ENCODE data around the gene CMTM5. TPM values are rescaled to one million over a fixed set of nuclear protein-coding genes. Genes with fewer than 3 reads are reported as not detected.

The CMTM5 gene
- total RNA-seq, 2 experiments from 2014 or later = not detected

DNA sequence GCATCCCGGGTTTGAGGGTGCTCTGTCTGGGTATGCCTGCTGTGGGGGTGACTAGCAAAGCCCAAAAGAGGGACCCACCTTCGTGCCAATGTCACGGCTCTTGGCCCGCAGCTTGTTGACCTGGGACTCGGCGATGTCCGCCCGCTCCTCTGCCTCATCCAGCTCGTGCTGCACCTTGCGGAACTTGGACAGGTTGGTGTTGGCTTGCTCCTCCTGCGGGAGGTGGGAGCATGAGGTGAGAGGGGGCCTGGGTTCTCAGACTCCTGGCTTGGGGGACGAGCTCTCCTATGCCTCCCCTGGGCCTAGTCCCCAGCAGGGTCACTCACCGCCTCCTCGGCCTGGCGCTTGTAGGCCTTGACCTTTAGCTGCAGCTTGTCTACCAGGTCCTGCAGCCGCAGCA lies 36.8 kb downstream of the CMTM5 start:
- CTCF ChIA-PET (ENCODE audit: unreplicated experiment) = no interaction called here

DNA sequence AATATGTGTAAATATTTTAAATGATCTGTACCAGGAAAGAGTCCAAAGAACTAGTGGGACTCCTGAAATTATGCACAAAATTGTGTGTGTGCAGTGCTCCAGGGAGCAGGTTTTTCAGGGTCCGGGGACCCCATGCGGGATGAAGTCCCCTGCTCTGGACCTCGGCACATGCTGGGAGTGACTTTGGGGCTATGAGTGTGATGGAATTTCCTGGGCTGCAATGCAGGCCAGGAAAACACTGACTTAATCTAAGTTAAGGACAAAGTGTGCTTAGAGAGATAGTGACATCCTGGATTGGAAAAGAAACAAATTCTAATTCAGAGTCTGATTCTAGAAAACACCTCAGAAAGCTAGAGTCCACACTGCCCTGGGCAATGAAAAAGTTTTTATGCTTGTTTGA lies 37.4 kb downstream of the CMTM5 start:
- intact Hi-C loops (cut with micrococcal nuclease; ENCODE audit: unreplicated experiment) = no loop called here
- BruUV-seq (replicated peaks) = no TSS peak
- H3K4me3 ChIP-seq (ENCODE audit: low read depth, low read length, poor library complexity, severe bottlenecking) = no peak overlapping the region

More for the DNA sequence above, 36.8 kb downstream of the CMTM5 start:
- H3K36me3 ChIP-seq (ENCODE audit: insufficient read depth, low read length) = no peaks in the 10 kb centered on the region
- H3K9me2 ChIP-seq (ENCODE audit: insufficient read depth, low read length) = no peaks in the 10 kb centered on the region
- no peaks in the 10 kb centered on the region for H3K79me2 ChIP-seq (ENCODE audit: insufficient read depth, low read depth, low read length)
- no peak overlapping the region for H3K4me2 ChIP-seq (ENCODE audit: low read length)
- TF ChIP-seq, protein P1, sequence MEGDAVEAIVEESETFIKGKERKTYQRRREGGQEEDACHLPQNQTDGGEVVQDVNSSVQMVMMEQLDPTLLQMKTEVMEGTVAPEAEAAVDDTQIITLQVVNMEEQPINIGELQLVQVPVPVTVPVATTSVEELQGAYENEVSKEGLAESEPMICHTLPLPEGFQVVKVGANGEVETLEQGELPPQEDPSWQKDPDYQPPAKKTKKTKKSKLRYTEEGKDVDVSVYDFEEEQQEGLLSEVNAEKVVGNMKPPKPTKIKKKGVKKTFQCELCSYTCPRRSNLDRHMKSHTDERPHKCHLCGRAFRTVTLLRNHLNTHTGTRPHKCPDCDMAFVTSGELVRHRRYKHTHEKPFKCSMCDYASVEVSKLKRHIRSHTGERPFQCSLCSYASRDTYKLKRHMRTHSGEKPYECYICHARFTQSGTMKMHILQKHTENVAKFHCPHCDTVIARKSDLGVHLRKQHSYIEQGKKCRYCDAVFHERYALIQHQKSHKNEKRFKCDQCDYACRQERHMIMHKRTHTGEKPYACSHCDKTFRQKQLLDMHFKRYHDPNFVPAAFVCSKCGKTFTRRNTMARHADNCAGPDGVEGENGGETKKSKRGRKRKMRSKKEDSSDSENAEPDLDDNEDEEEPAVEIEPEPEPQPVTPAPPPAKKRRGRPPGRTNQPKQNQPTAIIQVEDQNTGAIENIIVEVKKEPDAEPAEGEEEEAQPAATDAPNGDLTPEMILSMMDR (conservative IDR thresholded peaks at IDR 0.05; ENCODE audit: low read length) = no peak
- no peak for TF ChIP-seq EZH2phosphoT487 (IDR thresholded peaks at IDR 0.05; ENCODE audit: borderline replicate concordance, low read depth, low read length)
- intact Hi-C loops (cut with micrococcal nuclease; ENCODE audit: unreplicated experiment) = no loop called here
- no TSS peak for BruUV-seq (replicated peaks)
- H2AFZ ChIP-seq (ENCODE audit: low read length) = no peak overlapping the region
- no peaks in the 10 kb centered on the region for H3K4me1 ChIP-seq (ENCODE audit: insufficient read depth, low read length, poor library complexity, severe bottlenecking)
- no peaks in the 10 kb centered on the region for H3K9me3 ChIP-seq (ENCODE audit: low read length)
- POLR2A ChIA-PET = interaction anchor here (0.6 kb wide), 1 partner anchor 27 kb away, joined by 3 read pairs; no protein-coding TSS in a partner anchor
- H3K4me3 ChIP-seq (ENCODE audit: low read depth, low read length, poor library complexity, severe bottlenecking) = no peak overlapping the region
- no peak for DNase-seq (ENCODE audit: low spot score)
- H3K27ac ChIP-seq (ENCODE audit: low read depth, low read length, poor library complexity, severe bottlenecking) = no peak overlapping the region
- no peaks in the 10 kb centered on the region for H4K20me1 ChIP-seq (ENCODE audit: insufficient read depth, low read length)

More for the DNA sequence above, 37.4 kb downstream of the CMTM5 start:
- Histone ChIP-seq H3K79me2 (ENCODE audit: insufficient read depth, low read depth, low read length) (no peaks in the 10 kb centered on the region), H3K4me2 (ENCODE audit: low read length) (no peak overlapping the region), H2AFZ (ENCODE audit: low read length) (no peak overlapping the region), H4K20me1 (ENCODE audit: insufficient read depth, low read length) (no peaks in the 10 kb centered on the region), H3K36me3 (ENCODE audit: insufficient read depth, low read length) (no peaks in the 10 kb centered on the region), H3K9me3 (ENCODE audit: low read length) (no peaks in the 10 kb centered on the region), H3K4me1 (ENCODE audit: insufficient read depth, low read length, poor library complexity, severe bottlenecking) (no peaks in the 10 kb centered on the region), H3K27ac (ENCODE audit: low read depth, low read length, poor library complexity, severe bottlenecking) (no peak overlapping the region), H3K9me2 (ENCODE audit: insufficient read depth, low read length) (no peaks in the 10 kb centered on the region)
- no peak for TF ChIP-seq EZH2phosphoT487 (IDR thresholded peaks at IDR 0.05; ENCODE audit: borderline replicate concordance, low read depth, low read length)
- TF ChIP-seq, protein P1 (conservative IDR thresholded peaks at IDR 0.05; ENCODE audit: low read length) = no peak
- DNase-seq (ENCODE audit: low spot score) = no peak
- POLR2A ChIA-PET = no interaction called here
- CTCF ChIA-PET (ENCODE audit: unreplicated experiment) = no interaction called here

All from OCI-LY7 (cell line).